Stimulated activated CD8-positive, alpha-beta memory T cell treated with anti-CD3 and anti-CD28 coated beads, Interleukin-12 subunit alpha, Interleukin-12 subunit beta, amount 100 ng/mL, for 24 hours (primary cell): ENCODE measurements around the gene UCP1.
"Not testable (repeated sequence)": the region's sequence is repeated elsewhere in the genome, so short reads cannot be mapped to it uniquely, and the experiment has no call there.

Experiments
- DNase-seq: peaks from one replicate; pipeline ENCODE4 v3.0.0-alpha.2; 2020; ENCODE audit errors: extremely low read depth

The UCP1 gene

DNA sequence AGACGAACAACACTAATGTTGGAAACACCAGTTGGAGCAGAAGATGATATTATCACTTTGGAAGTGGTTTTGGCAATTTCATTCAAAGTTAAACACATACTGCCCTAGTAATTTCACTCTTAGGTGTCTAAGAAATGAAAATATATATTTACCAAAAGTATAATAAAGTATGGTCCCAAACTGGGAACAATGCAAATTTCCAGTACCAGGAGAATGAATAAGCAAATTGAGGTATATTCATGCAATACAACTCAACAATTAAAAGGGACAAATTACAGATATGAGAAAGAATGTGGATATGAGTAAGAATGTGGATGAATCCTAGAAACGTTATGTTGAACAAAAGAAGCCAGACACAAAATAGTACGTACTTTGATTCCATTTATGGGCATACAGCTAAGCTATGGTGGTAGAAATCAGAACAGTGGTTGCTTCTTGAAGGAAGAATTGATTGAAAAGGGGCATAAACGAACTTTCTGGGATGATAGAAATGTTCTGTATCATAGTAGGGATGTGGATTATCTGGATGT lies 34.7 kb downstream of the UCP1 start:
- no peak for DNase-seq

DNA sequence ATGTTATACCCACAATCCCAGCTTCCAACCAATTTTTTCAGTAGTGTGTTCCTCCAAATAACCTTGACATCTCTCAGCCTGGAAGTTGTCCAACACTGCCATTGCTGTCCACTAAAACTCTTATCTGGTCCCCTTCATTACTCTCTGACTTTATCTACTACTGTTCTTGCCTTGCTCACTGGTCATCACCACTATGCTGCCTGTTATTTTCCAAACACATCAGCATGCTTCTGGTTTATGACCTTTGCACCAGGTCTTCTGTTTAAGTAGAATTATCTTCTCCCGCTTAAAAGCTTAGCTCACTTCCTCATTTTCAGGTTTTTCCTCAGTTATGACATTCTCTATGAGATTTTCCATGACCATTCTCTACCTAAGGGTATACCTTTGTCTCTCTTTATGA lies 39.3 kb downstream of the UCP1 start:
- no peak for DNase-seq

DNA sequence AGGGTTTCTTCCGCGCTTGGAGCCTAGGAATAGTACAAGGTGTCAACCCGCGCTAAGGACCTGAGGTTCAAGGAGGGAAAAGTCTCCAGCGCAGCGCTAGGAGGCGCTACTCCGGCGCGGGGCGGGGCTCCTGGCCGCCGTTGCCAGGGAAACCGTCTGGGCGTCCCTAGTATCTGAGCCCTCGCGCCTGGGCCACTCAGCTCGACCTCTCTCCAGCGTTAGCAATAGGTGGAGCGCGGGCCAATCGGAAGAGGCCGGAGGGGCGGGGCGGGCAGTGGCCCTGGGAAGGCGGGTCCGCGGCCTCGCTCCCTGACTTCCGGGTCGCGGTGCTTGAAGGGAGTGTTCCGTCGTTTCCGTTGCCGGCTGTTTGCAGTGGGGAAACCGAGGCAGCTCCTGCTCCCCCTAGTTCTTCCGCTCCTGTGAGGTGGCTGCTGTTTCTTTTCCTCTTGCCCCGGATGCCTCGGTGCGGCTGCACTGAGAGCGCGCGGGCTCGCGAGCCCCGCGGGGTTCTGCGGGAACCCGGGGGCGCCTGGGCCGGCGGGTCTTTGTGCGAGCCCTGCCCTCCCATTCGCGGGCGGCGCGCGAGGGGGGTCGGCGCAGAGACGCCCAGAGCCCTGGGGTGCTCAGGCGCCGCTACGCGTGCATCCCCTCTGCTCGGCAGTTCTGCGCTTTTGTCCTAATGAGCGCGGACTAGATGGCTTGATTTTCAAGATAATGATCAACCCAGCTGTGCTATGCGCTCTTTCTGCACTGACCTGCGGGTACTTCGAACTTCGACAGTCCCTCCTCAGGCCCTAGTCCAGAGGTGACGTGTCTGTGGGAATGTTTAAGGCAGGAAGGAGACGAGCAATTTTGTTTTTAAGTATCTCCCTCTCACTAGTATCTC lies 44.7 kb downstream of the UCP1 start, which contains the start of gene ELMOD2:
Gene ELMOD2, plus strand, starts transcription at position 312 of the 886 bp plus-strand sequence. CDS start 1,261 bp downstream, outside the sequence.
- DNase-seq, result peak; percentile 98

DNA sequence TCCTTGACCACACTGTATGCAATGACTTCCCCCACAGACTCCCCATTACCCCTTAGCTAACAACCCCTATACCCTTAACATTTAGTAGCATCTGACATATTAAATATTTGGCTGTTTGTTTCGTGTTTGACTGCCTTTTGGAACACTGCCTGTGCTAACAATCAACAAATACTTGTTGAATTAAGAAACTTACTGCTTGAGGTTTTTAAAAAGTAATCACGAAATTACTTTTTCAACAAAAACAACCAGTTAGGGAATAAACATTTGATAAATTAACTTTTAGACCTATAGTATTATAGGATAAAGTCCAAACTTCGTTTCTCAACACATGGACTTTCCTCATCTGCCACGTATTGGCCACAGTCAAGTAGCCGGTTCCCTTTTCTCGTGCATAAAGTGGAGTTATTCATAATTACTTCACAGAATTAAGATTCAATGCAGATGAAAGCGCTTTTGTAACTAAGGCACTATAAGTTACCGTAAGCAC lies 45.3 kb downstream of the UCP1 start:
- no peak for DNase-seq

DNA sequence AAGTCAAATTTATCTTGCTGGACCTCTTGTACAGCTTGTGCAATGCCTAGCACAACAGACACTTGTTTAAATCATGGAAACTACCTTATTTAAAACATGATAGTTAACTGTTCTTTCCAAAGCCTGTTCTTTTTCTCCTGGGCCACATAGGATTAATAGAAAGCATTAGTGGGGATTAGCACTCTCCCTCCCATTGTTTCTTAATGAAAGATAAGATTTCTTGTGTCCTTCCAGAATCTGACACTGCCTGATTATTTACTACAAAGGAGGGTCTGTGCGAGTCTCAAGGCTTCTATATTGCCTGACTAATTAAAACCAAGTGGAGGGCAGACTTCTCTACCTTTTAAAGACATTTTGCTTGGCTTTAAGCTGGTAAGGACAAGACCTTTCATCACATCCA lies 53.3 kb downstream of the UCP1 start:
- no peak for DNase-seq

DNA sequence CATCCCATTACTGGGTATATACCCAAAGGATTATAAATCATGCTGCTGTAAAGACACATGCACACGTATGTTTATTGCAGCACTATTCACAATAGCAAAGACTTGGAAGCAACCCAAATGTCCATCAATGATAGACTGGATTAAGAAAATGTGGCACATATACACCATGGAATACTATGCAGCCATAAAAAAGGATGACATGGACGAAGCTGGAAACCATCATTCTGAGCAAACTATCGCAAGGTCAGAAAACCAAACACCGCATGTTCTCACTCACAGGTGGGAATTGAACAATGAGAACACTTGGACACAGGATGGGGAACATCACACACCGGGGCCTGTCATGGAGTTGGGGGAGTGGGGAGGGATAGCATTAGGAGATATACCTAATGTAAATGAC lies 55.0 kb downstream of the UCP1 start:
- not testable (repeated sequence) for DNase-seq
